Measurements from ENCODE around the gene ERRFI1.
"Not testable (repeated sequence)": the region's sequence is repeated elsewhere in the genome, so short reads cannot be mapped to it uniquely, and the experiment has no call there.

The ERRFI1 gene

DNA sequence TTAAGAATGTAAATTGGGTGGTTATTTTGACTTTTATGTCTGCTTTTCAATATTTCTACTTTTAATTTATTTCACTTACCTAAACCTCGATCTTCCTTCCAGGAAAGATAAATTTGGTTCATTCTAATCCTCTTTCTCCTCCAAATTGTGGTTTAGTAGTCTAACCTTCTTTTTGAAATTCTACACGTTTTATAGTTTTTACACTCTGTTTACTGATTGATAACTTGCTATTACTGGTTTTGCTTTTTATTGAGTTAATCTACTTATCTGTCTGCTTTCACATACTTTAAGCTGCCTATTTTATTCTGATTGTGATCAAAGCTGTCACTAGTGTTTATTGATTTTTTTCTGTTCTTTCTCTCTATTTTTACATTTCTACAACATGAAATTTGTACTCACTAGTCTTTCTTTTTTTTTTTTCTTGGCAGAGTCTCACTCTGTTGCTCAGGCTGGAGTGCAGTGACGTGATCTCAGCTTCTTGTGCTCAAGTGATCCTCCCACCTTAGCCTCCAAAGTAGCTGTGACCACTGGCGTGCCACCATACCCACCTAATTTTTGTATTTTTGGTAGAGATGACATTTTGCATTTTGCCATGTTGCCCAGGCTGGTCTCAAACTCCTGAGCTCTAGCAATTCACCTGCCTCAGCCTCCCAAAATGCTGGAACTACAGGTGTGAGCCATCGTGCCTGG is 27.9 kb upstream of the ERRFI1 start:
- Mint-ChIP-seq H3K27me3 (peaks cover 3% of the 10 kb centered on the region), H3K4me3 (no peak overlapping the region), H3K27ac (no peak overlapping the region)

DNA sequence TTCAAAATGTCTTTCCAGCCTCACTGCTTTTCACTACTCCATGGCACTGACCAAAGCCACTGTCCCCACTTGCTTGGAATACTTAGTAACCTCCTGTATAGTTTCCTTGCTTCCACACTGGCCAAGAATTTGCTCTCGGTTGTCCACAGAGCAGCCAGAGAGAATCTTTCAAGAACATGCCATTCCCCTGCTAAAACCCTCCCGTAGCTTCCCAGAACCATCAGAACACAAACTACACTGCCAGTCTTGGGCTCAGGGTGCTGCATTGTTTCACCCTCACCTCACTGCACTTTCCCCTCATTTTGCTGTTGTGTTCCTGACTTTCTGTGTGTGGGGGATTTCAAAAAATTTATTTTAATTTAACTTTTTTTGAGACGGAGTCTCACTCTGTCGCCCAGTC is 25.5 kb upstream of the ERRFI1 start:
- Mint-ChIP-seq H3K27me3 (peaks cover 4% of the 10 kb centered on the region), H3K27ac (no peak overlapping the region), H3K36me3 (ENCODE audit: low read depth) (no peaks in the 10 kb centered on the region), H3K4me1 (ENCODE audit: low read depth) (peaks cover 16% of the 10 kb centered on the region), H3K4me3 (no peak overlapping the region), H3K9me3 (no peaks in the 10 kb centered on the region)

More for the DNA sequence above, 27.9 kb upstream of the ERRFI1 start:
- Mint-ChIP-seq H3K4me1 (ENCODE audit: low read depth) (no peaks in the 10 kb centered on the region), H3K9me3 (no peaks in the 10 kb centered on the region), H3K36me3 (ENCODE audit: low read depth) (no peaks in the 10 kb centered on the region)

DNA sequence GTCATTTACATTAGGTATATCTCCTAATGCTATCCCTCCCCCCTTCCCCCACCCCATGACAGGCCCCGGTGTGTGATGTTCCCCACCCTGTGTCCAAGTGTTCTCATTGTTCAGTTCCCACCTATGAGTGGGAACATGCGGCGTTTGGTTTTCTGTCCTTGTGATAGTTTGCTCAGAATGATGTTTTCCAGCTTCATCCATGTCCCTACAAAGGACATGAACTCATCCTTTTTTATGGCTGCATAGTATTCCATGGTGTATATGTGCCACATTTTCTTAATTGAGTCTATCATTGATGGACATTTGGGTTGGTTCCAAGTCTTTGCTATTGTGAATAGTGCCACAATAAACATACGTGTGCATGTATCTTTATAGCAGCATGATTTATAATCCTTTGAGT is 23.1 kb upstream of the ERRFI1 start:
- not testable (repeated sequence) for H3K36me3 Mint-ChIP-seq (ENCODE audit: low read depth); H3K4me3 Mint-ChIP-seq; H3K27ac Mint-ChIP-seq

DNA sequence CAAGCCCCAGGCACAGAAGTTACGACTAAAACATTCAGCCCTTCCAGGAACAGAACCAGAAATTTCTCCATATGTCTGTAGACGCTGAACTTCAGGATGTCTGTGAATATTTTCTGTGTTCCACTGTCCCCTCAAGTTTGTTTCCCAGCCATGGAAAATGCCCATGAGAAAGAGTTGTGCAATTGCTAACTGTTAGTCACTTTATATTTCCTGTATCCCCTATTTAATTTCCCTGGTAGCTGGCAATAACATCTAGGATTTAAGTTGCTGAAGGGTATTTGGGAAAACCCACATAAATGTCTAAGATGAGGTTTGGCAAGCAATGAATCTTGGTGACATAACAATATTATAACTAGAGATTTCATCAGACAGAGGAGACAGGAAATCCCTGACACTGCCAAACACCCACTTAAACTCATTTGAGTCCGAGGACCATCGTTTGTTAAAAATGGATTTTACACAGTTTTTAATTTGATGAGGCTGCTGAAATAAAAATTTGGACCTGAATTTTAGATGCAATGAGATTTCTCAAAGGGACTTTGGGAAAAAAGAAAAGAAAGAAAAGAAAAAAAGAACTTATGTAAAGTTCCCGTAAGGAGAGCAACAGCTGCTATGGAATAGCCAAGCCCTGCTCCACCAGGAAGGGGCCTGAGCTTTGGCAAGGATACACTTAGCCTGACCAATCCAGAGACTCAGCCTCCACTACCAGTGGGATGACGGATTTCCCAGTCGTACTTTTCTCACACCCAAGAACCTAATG is 21.8 kb upstream of the ERRFI1 start:
- H3K9me3 Mint-ChIP-seq: no peaks in the 10 kb centered on the region
- no peaks in the 10 kb centered on the region for H3K36me3 Mint-ChIP-seq (ENCODE audit: low read depth)
- H3K27me3 Mint-ChIP-seq: peaks cover 4% of the 10 kb centered on the region
- H3K4me3 Mint-ChIP-seq: no peak overlapping the region
- peak overlapping the region; percentile 18 for H3K27ac Mint-ChIP-seq
- H3K4me1 Mint-ChIP-seq (ENCODE audit: low read depth): peaks cover 31% of the 10 kb centered on the region

More for the DNA sequence above, 23.1 kb upstream of the ERRFI1 start:
- peaks cover 31% of the 10 kb centered on the region for H3K4me1 Mint-ChIP-seq (ENCODE audit: low read depth)
- not testable (repeated sequence) for H3K27me3 Mint-ChIP-seq, H3K9me3 Mint-ChIP-seq

DNA sequence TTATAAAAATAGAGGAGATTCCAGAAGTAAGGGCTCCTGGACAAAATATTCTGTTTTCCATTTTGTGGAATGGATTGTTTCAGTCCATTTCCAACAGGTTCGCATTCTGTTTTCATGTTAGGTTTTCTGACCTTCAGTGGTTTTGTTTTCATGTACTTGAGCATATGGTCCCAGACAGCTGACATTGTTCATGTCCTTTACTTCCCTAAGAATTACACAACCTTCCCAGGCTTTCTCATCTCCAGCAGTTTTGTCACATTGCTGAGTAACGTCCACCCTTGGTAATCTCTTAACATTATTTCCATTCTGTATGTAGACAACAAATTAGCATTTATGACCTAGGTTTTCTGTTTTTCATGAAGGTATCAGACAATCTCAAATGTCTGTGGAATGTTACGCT is 21.0 kb upstream of the ERRFI1 start:
- Mint-ChIP-seq H3K27me3 (peaks cover 4% of the 10 kb centered on the region), H3K4me1 (ENCODE audit: low read depth) (peaks cover 31% of the 10 kb centered on the region), H3K9me3 (peaks cover 2% of the 10 kb centered on the region), H3K36me3 (ENCODE audit: low read depth) (no peaks in the 10 kb centered on the region), H3K4me3 (no peak overlapping the region), H3K27ac (no peak overlapping the region)

DNA sequence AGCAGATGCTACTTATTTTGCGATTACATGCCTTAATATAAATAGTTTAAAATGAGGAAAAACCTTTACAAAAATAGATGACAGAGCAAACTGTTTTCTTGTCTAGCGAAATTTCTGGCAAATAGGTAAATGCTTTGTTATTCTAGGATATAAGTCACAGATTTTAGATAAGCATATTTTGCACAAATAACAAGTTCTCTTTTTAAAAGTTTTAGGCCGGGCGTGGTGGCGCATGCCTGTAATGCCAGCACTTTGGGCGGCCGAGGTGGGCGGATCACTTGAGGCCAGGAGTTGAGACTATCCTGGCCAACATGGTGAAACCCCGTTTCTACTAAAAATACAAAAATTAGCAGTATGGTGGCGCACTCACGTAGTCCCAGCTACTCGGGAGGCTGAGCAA is 20.3 kb upstream of the ERRFI1 start:
- peak overlapping the region; percentile 65 for H3K27ac Mint-ChIP-seq
- no peak overlapping the region for H3K4me3 Mint-ChIP-seq
- no peaks in the 10 kb centered on the region for H3K36me3 Mint-ChIP-seq (ENCODE audit: low read depth)
- peaks cover 7% of the 10 kb centered on the region for H3K9me3 Mint-ChIP-seq
- peaks cover 31% of the 10 kb centered on the region for H3K4me1 Mint-ChIP-seq (ENCODE audit: low read depth)
- peaks cover 4% of the 10 kb centered on the region for H3K27me3 Mint-ChIP-seq

DNA sequence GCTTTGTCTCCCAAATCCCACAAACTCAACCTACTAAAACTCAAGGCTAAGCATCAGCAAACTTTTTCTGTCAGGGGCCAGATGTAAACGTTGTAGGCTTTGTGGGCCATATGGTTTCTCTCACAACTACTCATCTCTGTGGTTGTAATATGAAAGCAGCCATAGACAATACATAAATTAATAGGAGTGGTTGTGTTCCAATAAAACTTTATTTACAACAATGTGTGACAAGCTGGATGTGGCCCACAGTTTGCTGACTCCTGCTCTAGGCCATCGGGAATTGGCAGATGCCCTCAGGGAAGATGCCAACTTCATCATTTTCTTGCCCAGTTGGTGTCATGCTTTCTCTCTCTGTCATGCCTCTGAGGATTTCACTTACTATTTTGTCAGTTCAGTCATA is 17.5 kb upstream of the ERRFI1 start:
- Mint-ChIP-seq H3K4me1 (ENCODE audit: low read depth) (peaks cover 31% of the 10 kb centered on the region), H3K36me3 (ENCODE audit: low read depth) (no peaks in the 10 kb centered on the region)

DNA sequence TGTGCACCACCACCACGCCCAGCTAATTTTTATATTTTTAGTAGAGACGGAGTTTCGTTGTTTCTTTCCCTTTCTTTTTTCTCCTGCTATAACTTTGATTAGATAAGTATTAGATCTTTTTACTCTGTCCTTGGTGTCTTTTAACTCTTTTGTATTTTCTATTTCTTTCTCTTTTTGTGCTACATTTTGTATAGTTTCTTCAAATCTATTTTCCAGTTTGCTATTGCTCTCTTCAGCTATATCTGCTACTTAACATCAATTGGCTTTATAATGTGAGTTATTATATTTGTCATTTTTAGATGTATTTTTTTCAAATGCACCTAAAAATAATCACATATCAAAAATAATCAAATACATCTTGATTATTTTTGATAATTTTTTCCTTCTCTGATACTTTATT is 16.0 kb upstream of the ERRFI1 start:
- H3K4me3 Mint-ChIP-seq: no peak overlapping the region
- H3K27me3 Mint-ChIP-seq: peaks cover 8% of the 10 kb centered on the region
- H3K4me1 Mint-ChIP-seq (ENCODE audit: low read depth): peaks cover 19% of the 10 kb centered on the region
- H3K36me3 Mint-ChIP-seq (ENCODE audit: low read depth): no peaks in the 10 kb centered on the region
- no peak overlapping the region for H3K27ac Mint-ChIP-seq
- peaks cover 11% of the 10 kb centered on the region for H3K9me3 Mint-ChIP-seq

More for the DNA sequence above, 17.5 kb upstream of the ERRFI1 start:
- Mint-ChIP-seq H3K27me3 (peaks cover 8% of the 10 kb centered on the region), H3K27ac (no peak overlapping the region), H3K4me3 (no peak overlapping the region), H3K9me3 (peaks cover 11% of the 10 kb centered on the region)

DNA sequence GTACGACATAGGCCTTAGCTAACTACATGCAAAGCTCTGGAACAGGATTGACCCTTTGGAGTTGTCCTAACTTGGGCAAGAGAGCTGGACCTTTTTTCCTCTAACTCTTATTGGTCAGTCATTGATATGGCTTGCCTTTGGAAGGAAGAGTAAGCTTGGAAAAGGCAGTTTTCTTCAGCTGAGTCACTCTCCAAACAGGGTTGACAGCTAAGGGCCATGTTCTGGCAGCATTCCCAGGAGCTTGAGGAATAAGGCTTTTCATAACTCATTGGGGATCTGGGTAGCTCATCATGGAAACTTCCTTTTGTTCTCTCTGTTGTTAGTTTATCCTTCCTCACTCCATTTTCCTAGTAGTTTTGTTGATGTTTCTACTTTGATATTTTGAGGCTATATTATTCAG is 14.5 kb upstream of the ERRFI1 start:
- Mint-ChIP-seq H3K4me1 (ENCODE audit: low read depth) (peaks cover 4% of the 10 kb centered on the region), H3K9me3 (peaks cover 11% of the 10 kb centered on the region), H3K36me3 (ENCODE audit: low read depth) (no peaks in the 10 kb centered on the region), H3K27me3 (peaks cover 11% of the 10 kb centered on the region), H3K4me3 (no peak overlapping the region), H3K27ac (no peak overlapping the region)

DNA sequence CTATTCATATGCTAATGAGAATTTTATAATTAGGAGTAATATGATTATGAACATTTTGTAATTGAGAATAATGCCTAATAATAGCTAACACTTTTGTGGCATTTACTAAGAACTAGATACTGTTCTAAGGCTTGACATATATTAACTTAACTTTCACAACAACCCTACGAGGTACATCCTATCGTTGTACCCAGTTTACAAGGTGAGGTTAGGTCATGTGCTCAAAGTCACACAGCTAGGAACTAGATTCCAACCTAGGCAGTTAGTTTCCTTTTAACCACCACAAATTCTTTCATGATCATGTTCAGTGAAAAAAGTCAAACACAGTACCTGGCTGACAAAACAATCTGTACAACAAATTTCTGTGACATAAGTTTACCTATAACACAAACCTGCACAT is 13.0 kb upstream of the ERRFI1 start:
- Mint-ChIP-seq H3K27me3 (peaks cover 11% of the 10 kb centered on the region), H3K27ac (no peak overlapping the region), H3K4me1 (ENCODE audit: low read depth) (no peaks in the 10 kb centered on the region), H3K9me3 (peaks cover 11% of the 10 kb centered on the region), H3K36me3 (ENCODE audit: low read depth) (no peaks in the 10 kb centered on the region), H3K4me3 (no peak overlapping the region)

DNA sequence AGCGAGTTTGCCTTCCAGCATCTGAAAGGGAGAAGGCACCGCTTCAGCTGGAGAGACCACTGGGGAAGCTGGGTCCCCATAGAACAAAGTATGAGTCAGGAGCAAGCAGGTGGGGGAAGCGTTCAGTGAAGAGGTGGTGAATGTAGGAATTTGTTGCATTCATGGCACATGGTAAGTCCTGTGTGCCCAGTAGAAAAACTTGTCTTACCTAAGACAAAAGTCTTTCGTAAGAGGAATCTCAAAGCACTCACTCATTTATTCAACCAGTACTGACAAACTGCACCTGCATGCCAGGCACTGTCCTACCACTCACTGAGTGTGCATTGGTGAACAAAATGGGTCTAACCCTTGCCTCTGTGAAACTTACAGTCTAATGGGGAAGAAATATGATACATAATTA is 9.2 kb upstream of the ERRFI1 start:
- Mint-ChIP-seq H3K27me3 (peaks cover 10% of the 10 kb centered on the region), H3K4me3 (no peak overlapping the region), H3K27ac (no peak overlapping the region), H3K9me3 (no peaks in the 10 kb centered on the region), H3K36me3 (ENCODE audit: low read depth) (no peaks in the 10 kb centered on the region), H3K4me1 (ENCODE audit: low read depth) (no peaks in the 10 kb centered on the region)

DNA sequence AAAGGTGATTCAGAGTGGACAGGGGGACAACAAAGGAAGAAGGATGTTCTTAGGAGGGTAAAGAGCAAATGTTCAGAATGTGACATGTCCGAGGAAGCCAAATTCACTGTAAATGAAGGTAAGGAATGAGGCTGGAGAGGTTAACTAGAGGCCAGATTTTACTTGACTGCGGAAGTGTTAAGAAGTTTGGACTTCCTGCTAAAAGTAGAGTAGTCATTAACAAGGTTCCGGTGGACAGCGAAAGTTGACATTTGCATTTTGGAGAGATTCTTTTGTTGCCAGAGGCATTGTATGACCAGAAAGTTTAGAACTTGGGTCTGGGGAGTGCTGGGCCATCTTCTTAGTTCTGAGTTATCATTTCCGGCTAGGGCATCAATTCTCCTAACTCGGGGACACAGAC is 7.2 kb upstream of the ERRFI1 start:
- Mint-ChIP-seq H3K27ac (no peak overlapping the region), H3K27me3 (peaks cover 8% of the 10 kb centered on the region), H3K4me1 (ENCODE audit: low read depth) (no peaks in the 10 kb centered on the region), H3K4me3 (no peak overlapping the region), H3K36me3 (ENCODE audit: low read depth) (no peaks in the 10 kb centered on the region), H3K9me3 (no peaks in the 10 kb centered on the region)

DNA sequence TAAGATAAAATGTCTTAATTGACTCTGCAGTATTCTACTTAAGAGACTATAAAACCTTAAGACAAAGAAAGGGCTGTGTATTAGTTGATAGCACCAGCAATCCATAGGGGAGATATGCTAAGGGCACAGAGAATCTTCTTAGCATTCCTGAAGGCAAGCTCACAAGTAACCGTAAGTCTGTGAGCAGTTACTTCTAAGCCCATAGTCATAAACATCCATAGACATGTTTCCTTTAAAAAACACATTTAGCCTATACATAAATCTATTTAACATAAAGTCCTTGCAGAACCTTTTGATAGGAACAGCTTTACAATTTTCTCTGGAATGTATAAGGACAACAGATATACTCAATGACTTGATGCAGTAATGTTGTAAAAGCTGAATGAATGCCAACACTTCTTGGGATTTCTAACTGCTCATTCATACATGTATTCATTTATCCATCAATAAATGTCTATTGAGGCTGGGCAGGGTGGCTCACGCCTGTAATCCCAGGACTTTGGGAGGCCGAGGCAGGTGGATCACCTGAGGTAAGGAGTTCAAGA is 6.3 kb upstream of the ERRFI1 start:
- H3K27me3 Mint-ChIP-seq: peaks cover 12% of the 10 kb centered on the region
- no peaks in the 10 kb centered on the region for H3K36me3 Mint-ChIP-seq (ENCODE audit: low read depth)
- H3K4me1 Mint-ChIP-seq (ENCODE audit: low read depth): no peaks in the 10 kb centered on the region
- no peak overlapping the region for H3K27ac Mint-ChIP-seq
- no peak overlapping the region for H3K4me3 Mint-ChIP-seq
- H3K9me3 Mint-ChIP-seq: no peaks in the 10 kb centered on the region

DNA sequence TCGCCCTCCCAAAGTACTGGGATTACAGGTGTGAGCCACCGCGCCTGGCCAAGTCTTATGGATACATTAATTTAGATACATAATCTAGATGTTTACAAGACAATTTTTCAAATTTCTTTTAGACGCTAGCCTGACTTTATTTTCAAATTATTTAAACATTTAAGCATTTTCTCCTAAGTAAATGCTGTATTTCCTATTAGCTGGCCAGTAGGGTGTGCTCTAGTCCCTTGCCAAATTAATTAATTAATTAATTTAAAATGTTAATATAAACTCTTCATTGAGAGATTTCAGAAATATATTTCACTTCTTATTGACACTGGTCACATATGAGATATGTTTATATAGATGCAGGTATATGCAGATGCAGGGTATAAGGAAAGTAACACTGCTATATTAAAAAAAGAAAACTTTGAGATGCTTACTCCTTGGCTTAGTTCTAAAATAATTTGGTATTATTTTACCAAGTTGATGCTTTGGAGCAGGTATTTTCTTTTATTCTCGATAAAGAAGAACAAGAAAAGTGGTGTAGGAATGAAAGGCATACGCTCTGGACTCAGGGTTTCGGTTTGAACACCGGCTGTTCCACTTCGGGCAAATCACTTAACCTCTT is 5.2 kb upstream of the ERRFI1 start:
- Mint-ChIP-seq H3K27ac (no peak overlapping the region), H3K27me3 (peaks cover 17% of the 10 kb centered on the region), H3K4me3 (no peak overlapping the region), H3K36me3 (ENCODE audit: low read depth) (no peaks in the 10 kb centered on the region), H3K9me3 (no peaks in the 10 kb centered on the region), H3K4me1 (ENCODE audit: low read depth) (peaks cover 4% of the 10 kb centered on the region)

DNA sequence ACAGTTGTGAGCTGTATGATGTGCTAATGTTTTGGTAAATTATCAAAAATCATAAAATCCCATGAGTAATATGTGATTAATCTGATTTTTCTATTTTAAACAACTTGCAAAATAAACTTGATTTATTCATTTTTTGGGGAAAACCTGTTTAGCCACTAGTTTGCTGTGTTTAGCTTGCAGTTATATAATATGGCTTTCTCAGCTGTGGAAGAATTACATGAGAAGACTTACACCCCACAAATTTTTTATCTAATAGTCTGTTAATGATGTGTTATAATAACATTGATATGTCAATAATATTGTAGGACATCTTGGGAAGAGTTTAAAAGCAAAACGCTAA is 2.4 kb upstream of the ERRFI1 start:
- Mint-ChIP-seq H3K9me3 (no peaks in the 10 kb centered on the region), H3K27me3 (peaks cover 33% of the 10 kb centered on the region), H3K4me1 (ENCODE audit: low read depth) (peaks cover 10% of the 10 kb centered on the region), H3K27ac (no peak overlapping the region), H3K4me3 (no peak overlapping the region), H3K36me3 (ENCODE audit: low read depth) (no peaks in the 10 kb centered on the region)
